B cell (primary cell): Measurements from ENCODE around the gene PHC3. TPM values are rescaled to one million over a fixed set of nuclear protein-coding genes. Genes with fewer than 3 reads are reported as not detected.

Experiments used
- ATAC-seq: fragments of 200-7000 bp; cut with Tn5 transposase; one replicate; pipeline ENCODE4 v1.10.0; 2021; ENCODE audit warnings: low read depth, mild to moderate bottlenecking, moderate number of reproducible peaks, moderate library complexity
- CTCF ChIA-PET: fragments of 350-600 bp; sonication (Branson Sonifier 250); formaldehyde crosslinking; loops from one replicate; lab custom pipeline; 2021; ENCODE audit warnings: antibody characterized with exemption, inconsistent platforms; lab: Charles Lee
- POLR2A ChIA-PET: fragments of 350-600 bp; sonication (Branson Sonifier 250); formaldehyde crosslinking; loops from one replicate; lab custom pipeline; 2021; ENCODE audit warnings: antibody characterized with exemption; lab: Charles Lee
- DNase-seq: peaks from one replicate; pipeline ENCODE4 v3.0.0; 2013
- H2AFZ ChIP-seq: 2 replicates; pipeline ENCODE4 v1.6.1; 2012; ENCODE audit warnings: mild to moderate bottlenecking, low read depth, low read length; ENCODE audit not compliant: insufficient read depth, poor library complexity, severe bottlenecking
- H3K27ac ChIP-seq, 2 donors: 1 replicate in 1 of 2; 2 replicates in 1 of 2; pipeline ENCODE4 v1.5.1; 2012 to 2013; ENCODE audit warnings: low read length in 2 of 2, mild to moderate bottlenecking in 2 of 2, moderate library complexity in 1 of 2
- H3K27me3 ChIP-seq, 4 experiments: fragments of 200-600 bp in 1 of 4; sonication (generic) in 1 of 4; replicated peaks in 1 of 4; 1 replicate in 2 of 4; 2 replicates in 2 of 4; pipeline versions ENCODE4 v1.6.1 to v1.7.0; 2013 to 2016; ENCODE audit warnings: low read length in 3 of 4, mild to moderate bottlenecking in 2 of 4, mixed read lengths in 1 of 4, moderate library complexity in 1 of 4; ENCODE audit not compliant: insufficient read depth in 4 of 4, control insufficient read depth in 3 of 4; ENCODE audit errors: control extremely low read depth in 1 of 4
- H3K36me3 ChIP-seq, 2 experiments: replicated peaks in 1 of 2; 1 replicate in 1 of 2; 2 replicates in 1 of 2; pipeline versions ENCODE4 v1.6.1 to v1.7.1; 2013; ENCODE audit warnings: low read length in 1 of 2; ENCODE audit not compliant: insufficient read depth in 2 of 2, control insufficient read depth in 1 of 2; ENCODE audit errors: control extremely low read depth in 1 of 2, extremely low read depth in 1 of 2
- H3K4me1 ChIP-seq, 2 donors: fragments of 200-600 bp in 1 of 2; sonication (generic) in 1 of 2; 1 replicate in 1 of 2; 2 replicates in 1 of 2; pipeline versions ENCODE4 v1.5.1 to v1.6.1; 2013 to 2017; ENCODE audit warnings: low read length in 2 of 2; ENCODE audit not compliant: control insufficient read depth in 2 of 2, insufficient read depth in 2 of 2
- H3K4me2 ChIP-seq: replicated peaks from 2 replicates; pipeline ENCODE3; 2012; ENCODE audit warnings: mild to moderate bottlenecking, low read depth, low read length; ENCODE audit not compliant: poor library complexity, severe bottlenecking
- H3K4me3 ChIP-seq, 5 experiments: fragments of 200-600 bp in 1 of 5; sonication (generic) in 1 of 5; 1 replicate in 3 of 5; 2 replicates in 2 of 5; pipeline versions ENCODE4 v1.5.1 to v1.7.0; 2011 to 2016; ENCODE audit warnings: low read length in 4 of 5, mild to moderate bottlenecking in 4 of 5, low read depth in 2 of 5, control low read depth in 1 of 5, moderate library complexity in 1 of 5; ENCODE audit not compliant: insufficient read depth in 1 of 5; ENCODE audit errors: control extremely low read depth in 1 of 5, extremely low read depth in 1 of 5
- H3K79me2 ChIP-seq: fragments of 200-600 bp; sonication (generic); one replicate; pipeline ENCODE4 v1.6.0; 2016; ENCODE audit warnings: low read length; ENCODE audit not compliant: control insufficient read depth, insufficient read depth
- H3K9ac ChIP-seq: fragments of 200-600 bp; sonication (generic); 2 replicates; pipeline ENCODE4 v1.6.1; 2017; ENCODE audit warnings: mild to moderate bottlenecking, low read length, moderate library complexity
- H3K9me3 ChIP-seq, 3 donors: one replicate each; pipeline versions ENCODE4 v1.6.1 to v1.7.1; 2013; ENCODE audit warnings: low read length in 2 of 3; ENCODE audit not compliant: control insufficient read depth in 2 of 3, insufficient read depth in 1 of 3; ENCODE audit errors: control extremely low read depth in 1 of 3
- H4K20me1 ChIP-seq: 2 replicates; pipeline ENCODE4 v1.6.0; 2012; ENCODE audit warnings: mild to moderate bottlenecking, low read length; ENCODE audit not compliant: insufficient read depth, control insufficient read depth, poor library complexity, severe bottlenecking
- H3K27ac Mint-ChIP-seq: one replicate; pipeline ENCODE4 v1.8.0; 2021; ENCODE audit warnings: mixed read lengths
- H3K27me3 Mint-ChIP-seq: one replicate; pipeline ENCODE4 v1.8.0; 2021; ENCODE audit warnings: mixed read lengths
- H3K4me1 Mint-ChIP-seq: one replicate; pipeline ENCODE4 v1.8.0; 2021; ENCODE audit warnings: mixed read lengths
- H3K4me3 Mint-ChIP-seq: one replicate; pipeline ENCODE4 v1.8.0; 2021; ENCODE audit warnings: mixed read lengths
- H3K9me3 Mint-ChIP-seq: one replicate; pipeline ENCODE4 v1.8.0; 2022; ENCODE audit warnings: mixed read lengths; ENCODE audit not compliant: insufficient read depth
- EZH2 ChIP-seq: IDR thresholded peaks from 2 replicates; pipeline ENCODE4 v1.6.1; 2012; ENCODE audit warnings: borderline replicate concordance, low read depth, mild to moderate bottlenecking, moderate library complexity, low read length; ENCODE audit not compliant: insufficient read depth, poor library complexity, severe bottlenecking
- WGBS: methylation state at CpG from one replicate; pipeline ENCODE4 v1.1.5; 2013; ENCODE audit warnings: missing lambda C conversion rate; ENCODE audit not compliant: insufficient coverage; 5-methylcytosine and 5-hydroxymethylcytosine counted together
- intact Hi-C: fragments of 100-400 bp; cut with micrococcal nuclease; formaldehyde crosslinking; loops from one replicate; pipeline ENCODE4 v1.10.0; 2022
- polyA plus RNA-seq: library from polyadenylated mRNA; depleted of rRNA; stranded (reverse); fragments of >200 nt; gene quantifications from 2 replicates; pipeline ENCODE4 v1.2.3, GENCODE V29; 2012
- total RNA-seq, 2 donors: library from RNA; stranded (reverse); fragments of 120-200 nt in 1 of 2; gene quantifications; 1 replicate in 1 of 2; 2 replicates in 1 of 2; pipeline versions ENCODE4 v1.2.3 to v1.2.4, GENCODE V29; 2013 to 2022
- TF ChIP-seq, protein P1 (sequence below): fragments of 200-600 bp; IDR thresholded peaks from one replicate; pipeline ENCODE4 v1.8.0; 2022; ENCODE audit warnings: antibody characterized with exemption, mild to moderate bottlenecking

PHC3 gene
- total and polyA plus RNA-seq, 2 donors (not counting 1 experiment from before 2014, with no cell fraction given): 51.8 to 159 TPM

DNA sequence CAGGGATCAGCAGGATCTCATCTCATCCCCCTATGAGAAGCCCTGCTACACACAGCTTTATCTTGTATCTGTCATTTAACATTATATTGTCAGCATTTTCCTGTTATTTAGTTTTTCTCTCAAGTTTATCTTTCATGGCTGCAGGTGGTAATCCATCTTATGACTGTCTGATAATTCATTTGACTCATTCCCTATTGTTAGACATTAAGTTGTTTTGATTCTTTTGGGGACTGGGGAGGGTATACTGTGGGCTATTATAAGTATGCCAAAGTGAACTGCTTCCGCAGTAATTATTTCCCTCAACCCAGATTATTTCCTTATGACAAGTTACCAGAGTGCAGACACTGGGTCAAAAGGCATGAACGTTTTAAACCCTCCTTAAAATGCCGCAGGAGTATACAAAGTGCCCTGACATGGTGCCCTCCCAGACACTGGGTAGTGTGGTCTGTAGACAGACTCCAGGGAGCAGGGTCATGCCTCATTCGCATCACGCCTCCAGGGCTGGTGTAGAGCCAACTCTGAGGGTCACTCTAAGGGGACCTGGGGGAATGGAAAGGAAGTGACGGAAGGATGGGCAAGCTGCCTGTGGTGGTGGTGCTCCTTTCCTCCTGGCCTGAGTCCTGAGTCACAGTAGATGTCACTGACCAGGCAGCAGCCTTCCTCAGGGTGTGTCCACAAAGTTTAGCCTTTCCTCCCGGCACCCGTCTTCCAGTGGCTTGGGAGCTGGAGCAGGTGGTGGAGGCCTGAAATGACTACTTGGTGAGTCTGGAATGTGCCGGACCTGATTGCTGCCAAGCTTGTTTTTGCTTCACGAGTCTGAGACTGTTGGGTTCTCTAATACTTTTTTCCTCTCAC, 132.2 kb downstream of the PHC3 start:
- Histone ChIP-seq H3K36me3 (no peaks in the 10 kb centered on the region), H3K79me2 (peaks cover 87% of the 10 kb centered on the region), H3K27ac (no peak overlapping the region), H3K4me1 (peaks cover 19 to 24% of the 10 kb centered on the region in 2 donors), H3K4me2 (no peak overlapping the region), H3K9ac (no peak overlapping the region), H2AFZ (no peak overlapping the region), H3K27me3 (no peaks in the 10 kb centered on the region), H4K20me1 (no peaks in the 10 kb centered on the region), H3K4me3 (no peak overlapping the region), H3K9me3 (no peaks in the 10 kb centered on the region)
- no peak overlapping the region for H3K27ac Mint-ChIP-seq
- TF ChIP-seq, protein P1, sequence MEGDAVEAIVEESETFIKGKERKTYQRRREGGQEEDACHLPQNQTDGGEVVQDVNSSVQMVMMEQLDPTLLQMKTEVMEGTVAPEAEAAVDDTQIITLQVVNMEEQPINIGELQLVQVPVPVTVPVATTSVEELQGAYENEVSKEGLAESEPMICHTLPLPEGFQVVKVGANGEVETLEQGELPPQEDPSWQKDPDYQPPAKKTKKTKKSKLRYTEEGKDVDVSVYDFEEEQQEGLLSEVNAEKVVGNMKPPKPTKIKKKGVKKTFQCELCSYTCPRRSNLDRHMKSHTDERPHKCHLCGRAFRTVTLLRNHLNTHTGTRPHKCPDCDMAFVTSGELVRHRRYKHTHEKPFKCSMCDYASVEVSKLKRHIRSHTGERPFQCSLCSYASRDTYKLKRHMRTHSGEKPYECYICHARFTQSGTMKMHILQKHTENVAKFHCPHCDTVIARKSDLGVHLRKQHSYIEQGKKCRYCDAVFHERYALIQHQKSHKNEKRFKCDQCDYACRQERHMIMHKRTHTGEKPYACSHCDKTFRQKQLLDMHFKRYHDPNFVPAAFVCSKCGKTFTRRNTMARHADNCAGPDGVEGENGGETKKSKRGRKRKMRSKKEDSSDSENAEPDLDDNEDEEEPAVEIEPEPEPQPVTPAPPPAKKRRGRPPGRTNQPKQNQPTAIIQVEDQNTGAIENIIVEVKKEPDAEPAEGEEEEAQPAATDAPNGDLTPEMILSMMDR: no peak
- TF ChIP-seq EZH2: no peak
- intact Hi-C loops: no loop called here
- peaks cover 31% of the 10 kb centered on the region for H3K4me1 Mint-ChIP-seq
- no peak for ATAC-seq
- H3K27me3 Mint-ChIP-seq: no peaks in the 10 kb centered on the region
- WGBS: 95% methylated on average over 7 of the region's 10 CpGs
- no peaks in the 10 kb centered on the region for H3K9me3 Mint-ChIP-seq
- CTCF ChIA-PET: interaction anchor here (0.9 kb wide), 1 partner anchor 9 kb away, joined by 4 read pairs; no protein-coding TSS in a partner anchor
- POLR2A ChIA-PET: interaction anchor here (0.5 to 0.6 kb wide), 2 partner anchors 11 to 292 kb away, joined by 3 read pairs; no protein-coding TSS in a partner anchor
- H3K4me3 Mint-ChIP-seq: no peak overlapping the region
- no peak for DNase-seq

DNA sequence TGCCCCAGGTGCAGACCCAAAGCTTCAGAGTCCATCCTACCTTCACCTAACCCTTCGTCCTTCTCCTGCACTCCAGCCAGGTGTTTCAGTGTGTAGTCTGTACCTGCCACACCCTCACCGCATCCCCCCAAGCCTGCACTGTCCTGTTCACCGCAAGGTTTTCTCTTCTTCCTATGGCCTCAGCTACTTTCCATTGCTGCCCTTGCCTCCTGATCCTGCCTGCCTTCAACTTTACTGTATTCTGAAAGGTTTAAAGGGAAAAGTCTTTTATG, 134.5 kb downstream of the PHC3 start:
- POLR2A ChIA-PET: no interaction called here
- Histone ChIP-seq H3K4me2 (no peak overlapping the region), H3K36me3 (no peaks in the 10 kb centered on the region), H3K79me2 (peaks cover 75% of the 10 kb centered on the region), H3K4me3 (no peak overlapping the region), H3K9me3 (no peaks in the 10 kb centered on the region), H3K4me1 (peaks cover 21 to 33% of the 10 kb centered on the region in 2 donors), H3K27ac (peak overlapping the region in 1 of 2 donors; percentile 89), H2AFZ (no peak overlapping the region), H3K27me3 (no peaks in the 10 kb centered on the region), H3K9ac (no peak overlapping the region), H4K20me1 (no peaks in the 10 kb centered on the region)
- DNase-seq: no peak
- H3K9me3 Mint-ChIP-seq: no peaks in the 10 kb centered on the region
- intact Hi-C loops: no loop called here
- H3K27me3 Mint-ChIP-seq: no peaks in the 10 kb centered on the region
- CTCF ChIA-PET: interaction anchor here (1.0 to 1.4 kb wide), 3 partner anchors 8 to 17 kb away, joined by 3 to 8 read pairs (median 4); partner anchors contain the start of gene GPR160
- peak overlapping the region; percentile 79 for H3K27ac Mint-ChIP-seq
- peaks cover 39% of the 10 kb centered on the region for H3K4me1 Mint-ChIP-seq
- no peak for ATAC-seq
- WGBS: 100% methylated on average over 2 of the region's 3 CpGs
- no peak for TF ChIP-seq EZH2
- TF ChIP-seq, protein P1: no peak
- H3K4me3 Mint-ChIP-seq: no peak overlapping the region
